Progenitor cell of endocrine pancreas (in vitro differentiated cells): Measurements from ENCODE around the gene KRIT1. TPM values are rescaled to one million over a fixed set of nuclear protein-coding genes. Genes with fewer than 3 reads are reported as not detected.

ENCODE experiments used
- DNase-seq: peaks from one replicate; pipeline ENCODE4 v3.0.0; 2021; ENCODE audit warnings: low spot score; ENCODE audit not compliant: unreplicated experiment
- H3K27ac Mint-ChIP-seq: 2 replicates; pipeline ENCODE4 v1.8.0; 2021; ENCODE audit warnings: mild to moderate bottlenecking, moderate library complexity, mixed read lengths
- H3K27me3 Mint-ChIP-seq: 2 replicates; pipeline ENCODE4 v1.8.0; 2021; ENCODE audit warnings: mixed read lengths
- H3K36me3 Mint-ChIP-seq: 2 replicates; pipeline ENCODE4 v1.8.0; 2022; ENCODE audit warnings: mixed read lengths; ENCODE audit not compliant: insufficient read depth
- H3K4me1 Mint-ChIP-seq: 2 replicates; pipeline ENCODE4 v1.8.0; 2021; ENCODE audit warnings: low read depth, mixed read lengths
- H3K4me3 Mint-ChIP-seq: 2 replicates; pipeline ENCODE4 v1.8.0; 2021; ENCODE audit warnings: low read depth, mild to moderate bottlenecking, moderate library complexity, mixed read lengths
- H3K9me3 Mint-ChIP-seq: 2 replicates; pipeline ENCODE4 v1.8.0; 2021; ENCODE audit warnings: low read depth, mixed read lengths
- total RNA-seq: library from RNA; stranded (reverse); gene quantifications from 2 replicates; pipeline ENCODE4 v1.2.1, GENCODE V29; 2021
- TF ChIP-seq, protein P1 (sequence below): fragments of 200-600 bp; sonication (generic); IDR thresholded peaks from one replicate; pipeline ENCODE4 v1.5.0; 2021; ENCODE audit warnings: antibody characterized with exemption, mild to moderate bottlenecking; ENCODE audit not compliant: unreplicated experiment

KRIT1 gene
- total RNA-seq, 1 donor from 2014 or later: 49.0 TPM

DNA sequence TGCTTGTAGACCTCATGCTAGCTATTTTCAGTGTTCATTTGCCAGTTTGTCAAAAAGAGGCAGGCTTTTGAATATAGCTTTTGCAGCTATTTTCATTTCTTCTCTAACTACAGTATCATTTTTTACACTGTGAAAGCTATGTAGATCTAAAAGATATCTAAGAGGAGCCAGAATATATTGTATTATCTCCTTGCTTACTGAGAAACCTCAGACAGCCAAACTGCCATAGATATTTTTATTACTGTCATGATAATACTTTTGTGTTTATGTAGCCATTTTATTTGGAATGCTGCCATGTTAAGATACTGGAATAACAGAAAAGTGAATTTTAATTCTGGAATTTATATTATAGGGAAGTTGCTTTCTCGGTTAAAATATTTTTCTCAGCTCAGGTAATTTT, 37.2 kb upstream of the KRIT1 start:
- DNase-seq: no peak
- peaks cover 7% of the 10 kb centered on the region for H3K9me3 Mint-ChIP-seq
- peaks cover 7% of the 10 kb centered on the region for H3K36me3 Mint-ChIP-seq
- H3K4me1 Mint-ChIP-seq: no peaks in the 10 kb centered on the region
- H3K27me3 Mint-ChIP-seq: no peaks in the 10 kb centered on the region
- no peak overlapping the region for H3K27ac Mint-ChIP-seq
- H3K4me3 Mint-ChIP-seq: no peak overlapping the region
- TF ChIP-seq, protein P1, sequence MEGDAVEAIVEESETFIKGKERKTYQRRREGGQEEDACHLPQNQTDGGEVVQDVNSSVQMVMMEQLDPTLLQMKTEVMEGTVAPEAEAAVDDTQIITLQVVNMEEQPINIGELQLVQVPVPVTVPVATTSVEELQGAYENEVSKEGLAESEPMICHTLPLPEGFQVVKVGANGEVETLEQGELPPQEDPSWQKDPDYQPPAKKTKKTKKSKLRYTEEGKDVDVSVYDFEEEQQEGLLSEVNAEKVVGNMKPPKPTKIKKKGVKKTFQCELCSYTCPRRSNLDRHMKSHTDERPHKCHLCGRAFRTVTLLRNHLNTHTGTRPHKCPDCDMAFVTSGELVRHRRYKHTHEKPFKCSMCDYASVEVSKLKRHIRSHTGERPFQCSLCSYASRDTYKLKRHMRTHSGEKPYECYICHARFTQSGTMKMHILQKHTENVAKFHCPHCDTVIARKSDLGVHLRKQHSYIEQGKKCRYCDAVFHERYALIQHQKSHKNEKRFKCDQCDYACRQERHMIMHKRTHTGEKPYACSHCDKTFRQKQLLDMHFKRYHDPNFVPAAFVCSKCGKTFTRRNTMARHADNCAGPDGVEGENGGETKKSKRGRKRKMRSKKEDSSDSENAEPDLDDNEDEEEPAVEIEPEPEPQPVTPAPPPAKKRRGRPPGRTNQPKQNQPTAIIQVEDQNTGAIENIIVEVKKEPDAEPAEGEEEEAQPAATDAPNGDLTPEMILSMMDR: no peak

DNA sequence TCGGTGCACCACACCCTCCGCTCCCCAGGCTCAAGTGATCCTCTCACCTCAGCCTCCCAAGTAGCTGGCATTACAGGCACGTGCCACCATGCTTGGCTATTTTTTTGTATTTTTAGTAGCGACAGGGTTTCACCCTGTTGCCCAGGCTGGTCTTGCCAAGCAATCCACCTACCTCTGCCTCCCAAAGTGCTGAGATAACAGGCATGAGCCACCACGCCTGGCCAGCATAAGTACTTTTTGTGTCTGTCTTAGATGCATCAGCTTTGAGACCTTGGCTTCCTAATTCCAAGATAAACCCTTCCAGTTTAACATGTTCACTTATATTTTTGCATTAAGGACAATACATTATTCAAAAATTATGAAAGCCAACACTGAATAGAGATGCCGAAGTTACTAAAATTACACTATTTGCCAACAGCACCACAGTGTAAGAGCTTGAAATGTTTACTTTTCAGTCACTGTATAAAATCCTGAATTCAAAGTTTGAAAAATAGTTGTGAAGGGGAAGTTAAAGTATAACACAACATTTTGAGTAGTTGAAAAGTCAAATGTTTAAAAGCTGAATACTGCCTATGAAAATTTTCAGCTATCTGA, 36.6 kb upstream of the KRIT1 start:
- Mint-ChIP-seq H3K27ac (no peak overlapping the region), H3K36me3 (peaks cover 5% of the 10 kb centered on the region), H3K9me3 (peaks cover 6% of the 10 kb centered on the region), H3K4me3 (no peak overlapping the region), H3K4me1 (no peaks in the 10 kb centered on the region), H3K27me3 (no peaks in the 10 kb centered on the region)
- TF ChIP-seq, protein P1: no peak
- DNase-seq: no peak

DNA sequence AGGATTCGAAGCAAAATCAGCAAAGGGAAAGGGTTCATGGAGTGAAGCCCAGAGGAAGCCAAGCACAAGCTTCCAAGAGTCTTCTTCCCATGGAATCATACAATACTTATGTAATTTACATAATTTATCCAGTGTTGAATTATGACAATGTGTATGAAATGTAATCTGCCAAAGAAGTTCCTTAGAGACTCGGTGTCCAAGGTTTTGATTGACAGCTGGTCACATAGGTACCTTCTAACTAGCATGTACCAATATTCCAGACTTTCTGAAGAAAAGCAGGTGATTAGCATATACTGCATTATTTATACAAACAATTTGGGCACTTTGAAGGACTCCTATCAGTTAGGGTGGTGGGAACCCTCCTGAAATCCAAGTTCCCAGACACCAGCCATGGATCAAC, 35.3 kb upstream of the KRIT1 start:
- H3K36me3 Mint-ChIP-seq: peaks cover 8% of the 10 kb centered on the region
- no peak overlapping the region for H3K27ac Mint-ChIP-seq
- H3K9me3 Mint-ChIP-seq: peaks cover 8% of the 10 kb centered on the region
- TF ChIP-seq, protein P1: no peak
- H3K27me3 Mint-ChIP-seq: no peaks in the 10 kb centered on the region
- H3K4me3 Mint-ChIP-seq: no peak overlapping the region
- no peak for DNase-seq
- no peaks in the 10 kb centered on the region for H3K4me1 Mint-ChIP-seq

DNA sequence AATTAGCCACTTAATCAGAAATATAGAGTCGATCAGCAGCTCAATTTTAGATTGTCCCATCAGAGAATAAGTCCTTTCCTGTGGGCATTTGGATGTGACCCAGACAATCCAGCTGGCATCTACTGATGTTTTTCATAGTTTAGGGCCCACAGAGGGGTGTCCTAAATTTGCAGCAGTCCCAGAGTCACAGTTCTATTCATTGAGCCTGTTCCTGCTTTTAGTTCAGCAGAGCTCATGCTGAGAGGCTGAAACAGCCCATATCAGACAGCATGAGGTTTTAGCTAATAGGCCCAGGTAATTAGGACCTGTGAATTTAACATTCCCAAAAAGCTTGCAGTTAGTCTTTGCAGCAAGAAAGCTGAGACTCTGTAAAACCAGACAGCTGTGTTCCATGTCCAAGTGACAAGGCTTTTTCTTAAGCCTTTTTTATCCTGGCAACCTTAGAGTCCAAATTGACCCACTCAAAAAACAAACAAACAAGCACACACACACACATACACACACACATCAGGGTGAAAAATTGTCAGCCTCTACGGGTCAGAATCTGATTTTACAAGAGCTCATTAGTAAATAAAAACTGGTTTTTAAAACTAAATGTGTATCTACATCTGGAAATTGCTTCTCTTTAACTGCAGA, 33.8 kb upstream of the KRIT1 start:
- H3K27me3 Mint-ChIP-seq: no peaks in the 10 kb centered on the region
- TF ChIP-seq, protein P1: no peak
- DNase-seq: no peak
- H3K9me3 Mint-ChIP-seq: peaks cover 8% of the 10 kb centered on the region
- no peak overlapping the region for H3K4me3 Mint-ChIP-seq
- no peak overlapping the region for H3K27ac Mint-ChIP-seq
- H3K36me3 Mint-ChIP-seq: peaks cover 8% of the 10 kb centered on the region
- no peaks in the 10 kb centered on the region for H3K4me1 Mint-ChIP-seq

DNA sequence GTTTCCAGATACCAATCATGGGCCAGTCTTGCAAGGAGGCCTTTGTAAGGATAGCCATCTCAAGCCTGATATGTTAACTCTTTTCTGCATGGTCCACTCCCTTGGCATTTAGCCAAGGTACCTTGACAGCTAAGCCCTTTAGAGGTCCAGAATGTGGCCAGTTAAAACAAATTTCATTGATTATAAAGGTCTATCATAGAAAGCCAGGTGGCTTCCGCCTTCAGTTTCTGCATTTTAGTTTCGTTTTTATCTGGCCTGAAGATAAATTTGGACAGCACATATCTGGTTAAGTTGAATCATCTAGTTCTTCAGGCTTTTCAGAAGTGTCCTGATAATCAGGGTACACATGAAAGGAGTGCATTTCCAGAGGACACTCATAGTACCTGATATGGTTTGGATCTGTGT, 30.7 kb upstream of the KRIT1 start:
- peaks cover 8% of the 10 kb centered on the region for H3K9me3 Mint-ChIP-seq
- no peak for DNase-seq
- no peaks in the 10 kb centered on the region for H3K4me1 Mint-ChIP-seq
- H3K27ac Mint-ChIP-seq: no peak overlapping the region
- H3K27me3 Mint-ChIP-seq: no peaks in the 10 kb centered on the region
- H3K4me3 Mint-ChIP-seq: no peak overlapping the region
- TF ChIP-seq, protein P1: no peak
- H3K36me3 Mint-ChIP-seq: peaks cover 8% of the 10 kb centered on the region
